Adipose tissue (tissue), 3 donors: ENCODE measurements around the gene ZNF277. TPM values are rescaled to one million over a fixed set of nuclear protein-coding genes. Genes with fewer than 3 reads are reported as not detected.

ENCODE experiments used
- H3K27ac ChIP-seq: one replicate; pipeline ENCODE4 v1.5.1; 2013; ENCODE audit warnings: low read depth, low read length
- WGBS, 3 donors: extraction: QIAGEN DNeasy Blood & Tissue Kit; methylation state at CpG; one replicate each; pipeline ENCODE4 v1.1.7; 2013; 5-methylcytosine and 5-hydroxymethylcytosine counted together
- polyA plus RNA-seq, 3 donors: library from polyadenylated mRNA; stranded (reverse); fragments of 200-250 nt; gene quantifications; one replicate each; pipeline ENCODE4 v1.2.3, GENCODE V29; 2013
- donor health status: healthy with polysubstance abuse.
- donor health status: Bipolar disorder and iron deficiency.
- donor health status: healthy.

ZNF277 gene
- polyA plus RNA-seq, 3 donors: 10.5 to 18.6 (median 15.0) TPM

DNA sequence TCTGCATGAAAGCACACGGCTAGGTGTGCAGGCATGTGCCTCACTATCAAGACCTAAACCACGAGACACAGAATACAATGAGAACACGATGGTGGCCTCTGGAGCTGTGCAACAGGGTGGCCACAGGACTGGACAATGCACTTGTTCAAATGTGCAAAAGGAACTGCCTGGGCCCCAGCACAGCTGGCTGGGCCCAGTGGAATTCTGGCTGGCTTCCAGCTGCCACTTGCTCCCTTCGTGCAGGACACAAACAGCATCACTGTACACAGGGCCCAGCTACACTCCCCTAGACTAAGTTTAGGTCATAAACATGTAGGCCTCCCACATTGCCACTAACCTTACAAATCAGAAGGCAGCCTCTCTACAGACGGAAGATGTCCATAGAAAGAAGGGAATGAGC is 23.7 kb upstream of the ZNF277 start:
- no peak overlapping the region for H3K27ac ChIP-seq
- 73 to 79% (median 74%) methylated on average over 5 of the region's 5 CpGs for WGBS, 3 donors

DNA sequence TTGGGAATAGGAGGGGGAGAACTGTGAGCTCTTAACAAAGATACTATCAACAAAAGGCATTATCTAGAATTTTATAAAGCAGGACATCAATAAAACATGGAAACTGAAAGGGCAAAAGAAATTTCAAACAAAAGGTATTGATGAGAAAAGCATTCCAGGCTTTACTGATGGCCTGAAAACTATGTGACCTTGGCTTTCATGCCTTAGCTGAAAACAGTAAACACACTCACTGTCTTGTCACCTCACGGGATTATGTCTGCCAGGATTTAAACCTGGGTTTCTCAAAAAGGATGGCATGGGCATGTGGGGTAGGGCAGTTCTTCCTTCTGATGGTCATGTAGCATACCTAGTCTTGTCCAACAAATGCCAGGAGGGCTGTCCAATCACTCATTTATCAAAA is 23.2 kb upstream of the ZNF277 start:
- no peak overlapping the region for H3K27ac ChIP-seq
- WGBS, 3 donors: 87 to 95% (median 92%) methylated on average over 1 of the region's 1 CpG

DNA sequence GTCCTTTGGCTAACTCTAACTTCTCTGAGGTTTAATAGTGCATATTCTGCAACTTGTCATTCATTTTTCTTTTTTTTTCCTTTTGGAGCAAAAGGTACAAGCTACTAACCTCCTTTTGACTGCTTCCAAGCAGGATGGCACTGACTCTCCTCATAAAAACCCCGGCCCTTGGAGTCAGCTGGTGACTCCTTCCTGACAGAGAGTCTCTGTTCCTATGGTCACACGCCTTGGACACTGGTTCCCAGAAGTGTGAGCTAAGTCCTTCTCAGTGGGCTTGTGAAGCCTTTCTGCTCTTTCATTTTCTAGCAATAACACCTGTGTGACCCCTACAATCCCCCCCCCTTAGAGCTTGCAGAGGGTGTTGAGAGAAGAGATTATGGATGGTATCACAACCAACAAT is 22.0 kb upstream of the ZNF277 start:
- H3K27ac ChIP-seq: no peak overlapping the region
- WGBS, 3 donors: 81 to 93% (median 81%) methylated on average over 2 of the region's 2 CpGs

DNA sequence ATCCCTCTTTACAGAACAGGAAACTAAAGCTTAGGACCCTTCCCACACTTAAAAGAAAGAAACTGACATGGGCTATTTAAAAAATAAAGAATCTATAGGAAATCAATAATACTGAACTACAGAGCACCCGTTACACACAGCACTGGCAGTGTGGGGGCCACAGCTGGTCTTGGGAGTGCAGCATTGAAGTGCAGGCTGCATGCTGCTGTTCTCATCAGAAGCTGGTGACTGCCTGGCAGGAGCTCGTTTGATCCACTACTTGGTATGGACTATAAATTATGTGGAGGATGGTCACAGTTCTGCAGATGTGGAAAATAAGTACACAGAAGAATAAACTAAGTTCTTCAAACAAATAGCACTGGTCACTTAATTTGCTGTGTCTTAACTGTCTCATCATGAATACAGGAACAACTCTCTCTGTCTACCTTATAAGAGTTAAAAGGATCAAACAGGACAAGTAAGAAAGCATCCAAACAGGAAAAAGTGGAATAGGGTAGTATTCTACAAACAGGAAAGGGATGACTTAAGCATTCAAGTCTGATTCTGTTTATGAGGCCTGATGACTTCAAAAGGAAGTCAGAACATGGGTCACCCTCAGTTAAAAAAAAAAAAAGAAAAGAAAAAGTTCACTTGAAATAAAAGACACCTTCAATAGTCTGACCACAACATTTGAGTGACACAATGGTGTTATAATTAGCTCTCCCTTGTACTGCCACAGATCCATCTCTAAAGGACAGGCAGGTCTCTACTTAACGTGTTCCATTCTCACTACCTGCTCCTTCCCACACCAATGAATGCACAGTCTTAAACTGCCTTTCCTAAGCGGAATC is 21.3 kb upstream of the ZNF277 start:
- 65 to 74% (median 68%) methylated on average over 4 of the region's 4 CpGs for WGBS, 3 donors
- no peak overlapping the region for H3K27ac ChIP-seq

DNA sequence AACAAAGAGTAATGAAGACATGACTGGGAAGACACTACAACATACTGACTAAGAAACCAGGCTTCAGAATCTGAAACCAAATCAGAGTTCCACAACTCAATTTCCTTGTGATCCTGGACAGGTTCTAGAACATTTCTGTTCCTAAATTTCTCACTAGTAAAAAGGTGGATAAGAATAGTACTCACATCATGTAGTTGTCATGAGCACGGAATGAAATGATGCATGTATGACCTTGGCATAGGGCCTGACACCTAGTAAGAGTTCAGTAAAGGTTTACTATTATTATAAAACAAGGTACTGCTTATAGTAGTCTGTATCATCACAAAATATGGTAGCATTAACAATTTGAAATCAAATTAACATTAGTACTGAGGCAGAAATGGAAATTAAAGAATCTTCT is 20.2 kb upstream of the ZNF277 start:
- 49 to 89% (median 78%) methylated on average over 1 of the region's 1 CpG for WGBS, 3 donors
- no peak overlapping the region for H3K27ac ChIP-seq

DNA sequence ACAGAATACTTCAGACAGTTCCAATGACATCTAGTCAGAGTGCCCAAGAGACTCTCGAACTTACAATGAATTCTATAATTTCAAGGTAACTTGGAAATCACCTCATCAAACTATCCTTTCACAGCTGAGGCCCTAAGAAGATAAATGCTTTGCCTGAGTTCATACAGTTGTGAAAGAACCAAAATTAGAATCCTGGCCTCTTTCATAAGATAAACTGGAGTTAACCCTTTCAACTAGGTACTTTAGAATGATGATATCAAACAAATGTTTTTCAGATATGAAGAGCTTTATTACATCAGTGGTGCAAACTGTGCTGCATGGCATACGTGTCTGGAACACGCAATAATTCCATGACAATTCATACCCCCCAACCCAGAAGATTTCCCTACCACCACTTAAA is 18.2 kb upstream of the ZNF277 start:
- H3K27ac ChIP-seq: no peak overlapping the region
- 92 to 98% (median 95%) methylated on average over 3 of the region's 3 CpGs for WGBS, 3 donors

DNA sequence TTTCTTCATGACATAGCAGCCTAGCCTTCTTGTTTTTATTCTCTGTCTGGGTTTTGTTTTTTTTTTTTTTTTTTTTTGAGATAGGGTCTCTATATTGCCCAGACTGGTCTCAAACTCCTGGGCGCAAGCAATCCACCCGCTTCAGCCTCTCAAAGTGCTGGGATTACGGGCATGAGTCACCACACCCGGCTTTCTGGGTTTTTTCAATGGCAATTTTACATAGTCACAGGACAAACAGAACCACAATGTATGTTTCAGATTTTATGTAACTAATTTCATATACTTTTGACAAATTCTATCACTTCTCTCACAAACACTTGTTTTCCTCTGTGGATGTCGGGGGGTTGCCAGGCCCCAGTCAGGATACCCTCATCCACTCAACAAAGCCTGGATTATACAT is 16.8 kb upstream of the ZNF277 start:
- WGBS, 3 donors: 91 to 97% (median 97%) methylated on average over 5 of the region's 5 CpGs
- H3K27ac ChIP-seq: no peak overlapping the region

DNA sequence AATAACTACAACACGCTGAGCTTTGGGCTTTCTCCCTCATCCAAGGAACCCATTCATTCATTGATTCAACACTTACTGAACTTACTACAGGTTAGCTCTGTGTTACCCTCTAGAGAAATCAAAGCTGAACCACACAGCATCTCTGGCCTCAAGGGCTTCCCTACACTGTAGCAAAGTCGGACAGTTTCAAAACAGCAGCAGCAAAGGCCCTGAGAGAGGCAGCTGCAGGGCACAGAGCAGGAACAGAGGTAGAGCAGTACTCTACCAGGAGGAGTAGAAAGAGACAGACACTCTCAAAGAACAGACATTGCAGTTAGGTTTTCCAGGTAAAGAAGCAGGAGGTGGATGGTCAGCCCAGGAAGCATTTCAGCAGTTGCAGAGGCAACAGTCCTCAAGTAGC is 16.4 kb upstream of the ZNF277 start:
- 89 to 95% (median 90%) methylated on average over 2 of the region's 2 CpGs for WGBS, 3 donors

DNA sequence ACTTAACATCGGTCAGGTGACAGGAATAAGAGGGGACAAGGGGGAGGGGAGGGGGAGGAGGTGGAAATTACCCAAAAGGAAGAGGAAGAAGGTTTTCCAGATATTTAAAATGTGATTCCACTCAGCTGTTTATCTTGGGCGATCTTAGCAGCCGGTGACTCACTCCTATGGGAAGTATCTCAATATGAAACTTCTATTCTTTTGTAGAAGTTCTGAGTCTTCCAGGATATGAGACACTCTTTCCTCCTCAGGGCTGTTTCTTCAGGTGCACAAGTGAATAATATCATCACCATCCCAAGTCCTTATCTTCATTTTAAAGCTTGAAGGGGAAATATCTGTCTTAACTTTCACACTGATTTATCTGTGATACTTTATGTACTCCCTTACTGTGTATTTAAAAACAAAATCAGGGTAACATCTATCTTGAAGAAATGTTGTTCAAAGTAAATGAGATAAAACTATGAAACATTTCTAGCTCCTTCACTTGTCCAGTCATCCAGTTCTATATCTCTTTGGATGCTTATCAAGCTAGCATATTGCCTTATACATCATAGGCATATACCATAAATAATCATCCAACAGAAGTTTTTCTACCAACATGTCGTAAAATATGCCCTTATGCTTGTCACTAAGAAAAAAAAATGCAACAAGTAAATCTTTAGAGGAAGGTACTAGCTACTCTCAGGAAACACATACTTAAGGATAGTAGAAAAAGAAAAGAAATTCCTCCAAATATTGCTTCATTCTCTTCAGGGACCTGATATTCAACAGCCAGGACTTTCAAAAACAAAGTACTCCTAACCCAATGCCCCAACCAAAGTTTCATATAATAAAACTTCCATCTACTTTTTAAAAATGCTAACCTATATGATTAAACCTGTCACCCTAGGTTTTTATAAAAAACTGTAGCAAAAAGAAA is 14.0 kb upstream of the ZNF277 start:
- 40 to 81% (median 58%) methylated on average over 4 of the region's 4 CpGs for WGBS, 3 donors

More for the DNA sequence above, 16.4 kb upstream of the ZNF277 start:
- H3K27ac ChIP-seq: no peak overlapping the region

DNA sequence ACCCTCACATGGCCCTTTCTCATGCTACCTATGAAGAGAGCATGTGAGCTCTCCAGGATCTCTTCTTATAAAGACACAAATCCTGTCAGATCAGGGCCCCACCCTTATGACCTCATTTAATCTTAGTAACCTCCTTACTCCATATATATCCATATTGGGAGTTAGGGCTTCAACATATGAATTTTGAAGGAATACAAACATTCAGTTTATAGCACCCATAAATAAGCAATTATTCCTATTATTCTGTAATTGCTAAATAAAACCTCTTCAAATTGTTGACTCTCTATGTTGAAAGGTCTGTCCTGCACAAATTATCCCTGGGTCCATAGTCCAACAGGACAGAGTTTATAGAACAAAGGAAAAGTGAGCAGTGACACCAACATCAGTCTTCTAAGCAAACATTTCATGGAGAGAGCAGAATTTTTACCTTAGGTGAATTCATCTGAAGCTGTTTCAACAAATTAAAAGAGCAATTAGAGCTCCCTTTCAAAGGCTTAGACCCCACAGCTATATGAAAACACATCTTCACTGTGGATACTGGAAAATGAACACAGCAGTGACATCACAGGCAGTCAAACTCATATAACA is 12.5 kb upstream of the ZNF277 start:
- H3K27ac ChIP-seq: no peak overlapping the region

More for the DNA sequence above, 14.0 kb upstream of the ZNF277 start:
- no peak overlapping the region for H3K27ac ChIP-seq

DNA sequence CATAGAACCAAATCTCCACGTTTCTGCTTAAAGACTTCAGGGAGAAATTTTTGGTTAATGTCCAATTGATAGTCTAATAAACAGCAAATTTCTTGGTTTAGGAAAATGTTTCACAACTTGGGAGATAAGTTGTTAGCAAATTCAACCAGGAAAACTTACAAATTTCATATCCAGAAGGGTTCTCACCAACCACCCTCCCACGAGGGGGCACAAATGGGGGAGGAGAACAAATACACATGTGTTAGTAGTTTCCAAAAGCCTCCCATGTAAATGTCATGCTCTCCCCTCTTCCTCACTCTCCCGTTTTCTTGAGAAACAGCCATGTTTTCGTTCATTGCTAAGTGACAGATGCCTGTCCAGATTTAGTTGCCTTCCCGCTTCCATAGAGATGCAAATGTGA is 10.8 kb upstream of the ZNF277 start:
- no peak overlapping the region for H3K27ac ChIP-seq
- WGBS, 3 donors: 66 to 70% (median 67%) methylated on average over 5 of the region's 5 CpGs

DNA sequence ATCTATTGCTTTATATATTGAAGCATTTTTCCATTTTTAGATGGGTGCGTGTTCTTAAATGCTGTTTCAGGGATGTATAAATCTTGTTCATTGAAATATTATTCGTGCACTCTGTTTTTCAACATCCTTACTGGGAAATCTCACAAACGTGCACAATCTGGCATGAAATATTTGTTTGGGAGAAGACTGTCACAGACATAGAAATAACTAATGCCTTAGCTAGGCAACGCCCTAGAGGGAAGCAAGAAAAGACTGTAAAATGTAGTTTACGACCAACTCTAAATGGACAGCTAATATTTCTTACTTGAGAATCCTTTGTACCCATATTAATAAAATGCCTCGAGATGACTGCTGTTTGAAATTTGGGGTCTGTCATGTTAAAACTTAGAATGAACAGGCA is 9.2 kb upstream of the ZNF277 start:
- H3K27ac ChIP-seq: no peak overlapping the region
- 73 to 87% (median 77%) methylated on average over 6 of the region's 6 CpGs for WGBS, 3 donors

DNA sequence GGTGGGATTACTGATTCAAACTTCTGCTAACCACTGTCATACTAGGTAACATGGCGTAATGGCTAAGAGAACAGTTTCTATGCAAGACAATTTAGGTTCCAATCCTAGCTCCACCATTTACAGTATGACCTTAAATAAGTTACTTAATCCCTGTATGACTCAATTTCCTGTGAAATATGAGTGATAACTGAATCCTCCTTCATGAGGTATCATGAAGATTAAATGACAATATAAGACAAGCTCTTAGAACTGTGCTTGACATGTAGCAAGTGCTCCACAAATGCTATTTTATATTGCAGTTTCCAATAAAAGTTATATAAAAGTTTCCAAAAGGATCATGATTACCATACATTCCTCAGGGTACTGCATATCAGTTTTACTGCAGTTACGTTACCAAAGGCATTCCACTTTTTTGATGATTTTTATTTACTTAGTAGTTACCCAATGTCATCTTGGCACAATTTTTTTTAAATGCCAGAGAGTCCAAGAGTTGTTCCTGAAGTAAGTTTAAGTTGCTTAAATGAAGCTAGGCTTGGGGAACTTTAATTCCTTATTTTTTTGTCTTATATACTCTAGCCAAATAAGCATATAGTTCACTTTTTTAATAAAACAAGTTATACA is 7.3 kb upstream of the ZNF277 start:
- 74 to 80% (median 78%) methylated on average over 2 of the region's 2 CpGs for WGBS, 3 donors
- H3K27ac ChIP-seq: no peak overlapping the region

DNA sequence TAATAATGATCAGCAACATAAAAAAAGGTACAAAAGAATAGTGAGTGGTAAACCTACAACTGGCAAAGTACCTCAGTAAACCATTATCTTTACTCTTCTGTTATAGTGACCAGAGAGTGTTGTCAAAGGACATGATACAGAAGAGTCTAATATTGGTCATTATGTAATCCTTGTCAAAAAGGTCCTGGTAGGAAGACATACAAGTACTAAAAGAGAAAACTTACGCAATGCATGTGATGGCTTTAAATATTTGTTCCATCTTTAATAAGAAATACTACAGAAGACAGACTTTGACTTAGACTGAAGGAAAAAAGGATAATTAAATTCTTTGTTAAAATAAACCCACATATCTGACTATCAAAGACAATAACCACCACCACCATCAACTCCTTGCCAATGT is 6.8 kb upstream of the ZNF277 start:
- 96 to 100% (median 97%) methylated on average over 1 of the region's 1 CpG for WGBS, 3 donors
- H3K27ac ChIP-seq: no peak overlapping the region

DNA sequence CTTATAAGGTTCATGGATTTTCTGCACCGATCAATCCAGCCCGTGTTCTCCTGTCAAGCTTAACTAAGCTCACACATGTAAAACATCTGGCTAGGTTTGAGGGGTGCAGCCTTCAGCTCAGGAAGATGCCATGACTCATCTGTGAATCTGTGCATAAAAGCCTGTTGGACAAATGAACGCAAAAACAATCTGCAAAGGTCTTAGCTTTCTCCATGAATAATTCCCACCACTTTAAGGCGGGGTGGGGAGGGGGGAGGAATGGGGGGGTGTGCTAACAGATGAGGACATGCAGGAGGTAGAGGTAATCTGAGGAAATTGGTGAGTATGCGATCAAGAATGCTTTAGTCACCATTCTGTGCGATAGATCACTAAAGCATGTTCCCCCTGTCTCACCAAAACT is 5.1 kb upstream of the ZNF277 start:
- WGBS, 3 donors: 79 to 83% (median 79%) methylated on average over 6 of the region's 6 CpGs
- no peak overlapping the region for H3K27ac ChIP-seq

DNA sequence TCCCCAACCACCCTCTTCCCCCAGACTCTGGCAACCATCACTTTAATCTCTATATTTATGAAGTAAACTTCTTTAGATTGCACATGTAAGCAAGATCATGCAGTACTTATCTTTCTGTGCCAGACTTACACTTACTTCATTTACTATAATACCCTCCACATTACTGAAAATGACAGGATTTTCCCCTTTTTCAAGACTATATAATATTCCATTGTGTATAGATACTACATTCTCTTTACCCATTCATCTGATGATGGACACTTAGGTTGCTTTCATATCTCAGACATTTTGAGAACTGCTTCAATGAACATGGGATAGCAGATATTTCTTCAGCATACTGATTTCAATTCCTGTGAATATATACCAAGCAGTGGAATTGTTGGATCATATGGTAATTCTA is 4.7 kb upstream of the ZNF277 start:
- no peak overlapping the region for H3K27ac ChIP-seq

DNA sequence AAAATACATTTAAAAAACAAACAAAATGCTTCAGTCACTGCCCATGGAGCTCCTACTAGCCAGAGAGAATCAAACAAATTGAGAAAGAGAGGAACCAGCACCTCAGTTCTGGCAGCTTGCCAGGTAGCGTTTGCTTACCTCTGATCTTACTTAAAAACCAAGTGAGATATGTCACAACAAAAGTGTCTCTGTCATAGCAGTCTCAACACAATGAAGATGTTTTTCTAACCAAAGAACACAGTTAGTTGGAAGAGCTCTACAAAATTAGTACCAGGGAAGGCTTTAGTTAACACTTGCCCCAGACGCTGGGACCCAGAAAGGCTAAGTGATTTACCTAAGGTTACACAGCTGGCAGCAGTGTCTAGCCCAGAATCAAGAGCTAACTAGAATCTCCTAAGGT is 3.7 kb upstream of the ZNF277 start:
- H3K27ac ChIP-seq: no peak overlapping the region
- 31 to 45% (median 31%) methylated on average over 2 of the region's 2 CpGs for WGBS, 3 donors

DNA sequence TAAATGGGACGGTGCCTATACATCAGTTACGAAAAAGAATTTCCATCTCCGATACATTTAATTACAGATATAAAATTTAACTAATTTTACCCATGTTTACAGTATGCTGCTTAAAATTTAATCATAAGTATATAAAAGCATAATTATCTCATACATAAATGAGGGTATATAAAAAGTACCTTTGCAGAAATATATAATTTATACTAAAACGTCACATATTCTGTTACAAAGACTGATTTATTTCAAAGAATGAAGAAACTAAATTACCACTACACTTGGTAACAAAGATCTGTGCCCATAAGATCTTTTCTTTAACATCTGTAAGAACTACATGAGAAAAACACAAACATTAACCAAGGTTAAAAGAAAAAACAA is 3.1 kb upstream of the ZNF277 start:
- WGBS, 3 donors: 64 to 76% (median 66%) methylated on average over 4 of the region's 4 CpGs
- H3K27ac ChIP-seq: no peak overlapping the region
